IMR-90 (cell line): Measurements from ENCODE around the gene SMIM36. TPM values are rescaled to one million over a fixed set of nuclear protein-coding genes. Genes with fewer than 3 reads are reported as not detected.

Experiments used
- ATAC-seq: fragments of 200-7000 bp; cut with Tn5 transposase; 2 replicates; pipeline ENCODE4 v1.9.1; 2020; ENCODE audit warnings: low read depth, mild to moderate bottlenecking, moderate library complexity
- BruUV-seq: library from RNA; stranded (reverse); fragments of 400-500 nt; replicated peaks from 2 replicates; lab custom pipeline; 2021; lab: Mats Ljungman, UMichigan
- CTCF ChIA-PET: fragments of 300-600 bp; formaldehyde crosslinking; extraction: SDS; loops from one replicate; lab custom pipeline; 2021; ENCODE audit warnings: antibody characterized with exemption; lab: Yijun Ruan, JAX
- POLR2A ChIA-PET: fragments of 300-600 bp; sonication (Branson Sonifier 250); formaldehyde crosslinking; loops from one replicate; lab custom pipeline; 2022; ENCODE audit warnings: antibody characterized with exemption; ENCODE audit not compliant: unreplicated experiment; lab: Charles Lee
- DNase-seq: peaks from one replicate; pipeline ENCODE4 v3.0.0; 2013
- H2AFZ ChIP-seq: replicated peaks from 2 replicates; pipeline ENCODE3; 2013; ENCODE audit warnings: low read length, mild to moderate bottlenecking; ENCODE audit not compliant: poor library complexity
- H2AK5ac ChIP-seq: 2 replicates; pipeline ENCODE4 v1.6.1; 2013; ENCODE audit warnings: low read depth, low read length, inconsistent platforms
- H2AK9ac ChIP-seq: replicated peaks from 2 replicates; pipeline ENCODE3; 2013; ENCODE audit warnings: mild to moderate bottlenecking, low read depth, low read length, moderate library complexity; ENCODE audit not compliant: poor library complexity
- H2BK120ac ChIP-seq: 2 replicates; pipeline ENCODE4 v1.6.1; 2013; ENCODE audit warnings: low read depth, low read length, inconsistent platforms
- H2BK15ac ChIP-seq: 3 replicates; pipeline ENCODE4 v1.6.1; 2013; ENCODE audit warnings: low read depth, low read length, inconsistent platforms
- H2BK20ac ChIP-seq: 2 replicates; pipeline ENCODE4 v1.6.1; 2013; ENCODE audit warnings: low read depth, mild to moderate bottlenecking, inconsistent platforms, low read length, moderate library complexity
- H2BK5ac ChIP-seq: 2 replicates; pipeline ENCODE4 v1.6.1; 2013; ENCODE audit warnings: mild to moderate bottlenecking, low read depth, low read length, inconsistent platforms; ENCODE audit not compliant: poor library complexity, severe bottlenecking
- H3K14ac ChIP-seq: replicated peaks from 2 replicates; pipeline ENCODE4 v1.6.1; 2013; ENCODE audit warnings: low read depth, low read length, inconsistent platforms
- H3K18ac ChIP-seq: 2 replicates; pipeline ENCODE4 v1.6.1; 2013; ENCODE audit warnings: low read depth, low read length, control low read depth
- H3K23ac ChIP-seq: 2 replicates; pipeline ENCODE4 v1.6.1; 2013; ENCODE audit warnings: low read depth, low read length, inconsistent platforms
- H3K27ac ChIP-seq: 2 replicates; pipeline ENCODE4 v1.5.1; 2013; ENCODE audit warnings: mild to moderate bottlenecking, control low read depth, low read length; ENCODE audit not compliant: insufficient read depth
- H3K27me3 ChIP-seq: 2 replicates; pipeline ENCODE4 v1.6.1; 2013; ENCODE audit warnings: low read length; ENCODE audit not compliant: control insufficient read depth, insufficient read depth
- H3K36me3 ChIP-seq: 2 replicates; pipeline ENCODE4 v1.6.1; 2013; ENCODE audit warnings: low read length, mixed read lengths; ENCODE audit not compliant: control insufficient read depth, insufficient read depth
- H3K4ac ChIP-seq: 2 replicates; pipeline ENCODE4 v1.6.1; 2013; ENCODE audit warnings: low read depth, low read length, inconsistent platforms
- H3K4me1 ChIP-seq: 2 replicates; pipeline ENCODE4 v1.6.1; 2013; ENCODE audit warnings: low read length, mixed read lengths; ENCODE audit not compliant: control insufficient read depth, insufficient read depth
- H3K4me2 ChIP-seq: 2 replicates; pipeline ENCODE4 v1.6.1; 2013; ENCODE audit warnings: low read depth, mild to moderate bottlenecking, control low read depth, low read length, moderate library complexity
- H3K4me3 ChIP-seq: 2 replicates; pipeline ENCODE4 v1.5.1; 2013; ENCODE audit warnings: low read depth, mild to moderate bottlenecking, control low read depth, low read length, moderate library complexity; ENCODE audit not compliant: insufficient read depth
- H3K56ac ChIP-seq: 2 replicates; pipeline ENCODE4 v1.6.1; 2013; ENCODE audit warnings: low read length, inconsistent platforms; ENCODE audit not compliant: insufficient read depth; ENCODE audit errors: extremely low read depth
- H3K79me1 ChIP-seq, 2 experiments: 2 replicates each; pipeline ENCODE4 v1.6.1; 2013; ENCODE audit warnings: low read length in 2 of 2, inconsistent platforms in 1 of 2, low read depth in 1 of 2
- H3K9ac ChIP-seq: 2 replicates; pipeline ENCODE4 v1.6.1; 2013; ENCODE audit warnings: low read depth, low read length, control low read depth
- H3K9me1 ChIP-seq: 2 replicates; pipeline ENCODE4 v1.6.1; 2013; ENCODE audit warnings: low read length, inconsistent platforms; ENCODE audit not compliant: insufficient read depth
- H3K9me3 ChIP-seq: 2 replicates; pipeline ENCODE4 v1.6.1; 2013; ENCODE audit warnings: low read length; ENCODE audit not compliant: control insufficient read depth, insufficient read depth
- H4K20me1 ChIP-seq: 2 replicates; pipeline ENCODE4 v1.6.1; 2013; ENCODE audit warnings: low read length, inconsistent platforms; ENCODE audit not compliant: insufficient read depth
- H4K5ac ChIP-seq: 2 replicates; pipeline ENCODE4 v1.6.1; 2013; ENCODE audit warnings: mild to moderate bottlenecking, low read depth, low read length, control low read depth
- H4K8ac ChIP-seq, 2 experiments: 2 replicates each; pipeline ENCODE4 v1.6.1; 2013; ENCODE audit warnings: low read depth in 2 of 2, low read length in 2 of 2, control low read depth in 1 of 2, inconsistent platforms in 1 of 2
- H4K91ac ChIP-seq: 2 replicates; pipeline ENCODE4 v1.6.1; 2013; ENCODE audit warnings: low read depth, low read length, inconsistent platforms; ENCODE audit not compliant: insufficient read depth
- CEBPB ChIP-seq: IDR thresholded peaks from 2 replicates; pipeline ENCODE4 v1.6.1; 2012; ENCODE audit warnings: low read depth, low read length, improper control_type of control experiment
- CHD1 ChIP-seq: IDR thresholded peaks from 2 replicates; pipeline ENCODE4 v1.6.1; 2012; ENCODE audit warnings: low read depth, low read length, improper control_type of control experiment
- FOS ChIP-seq: fragments of 150-350 bp; IDR thresholded peaks from 2 replicates; pipeline ENCODE4 v1.6.1; 2016; ENCODE audit warnings: low read depth, low read length
- MXI1 ChIP-seq: IDR thresholded peaks from 2 replicates; pipeline ENCODE4 v1.6.1; 2012; ENCODE audit warnings: low read depth, mild to moderate bottlenecking, low read length, moderate library complexity, borderline replicate concordance
- POLR2A ChIP-seq: IDR thresholded peaks from 2 replicates; pipeline ENCODE4 v1.6.1; 2012; ENCODE audit warnings: mild to moderate bottlenecking, low read depth, low read length
- RCOR1 ChIP-seq: IDR thresholded peaks from 2 replicates; pipeline ENCODE4 v1.6.1; 2012; ENCODE audit warnings: mild to moderate bottlenecking, low read length, improper control_type of control experiment; ENCODE audit not compliant: insufficient replicate concordance
- RFX5 ChIP-seq: IDR thresholded peaks from 2 replicates; pipeline ENCODE4 v1.8.0; 2012; ENCODE audit warnings: low read depth, mild to moderate bottlenecking, low read length, moderate library complexity
- WGBS, 2 experiments: methylation state at CpG; one replicate each; pipeline versions ENCODE4 v1.1.5 to v1.1.7; 2013; ENCODE audit warnings: missing lambda C conversion rate in 2 of 2; ENCODE audit not compliant: insufficient read length in 1 of 2; ENCODE audit errors: extremely low coverage in 2 of 2; 5-methylcytosine and 5-hydroxymethylcytosine counted together
- dilution Hi-C: fragments of 300-500 bp; cut with HindIII; formaldehyde crosslinking; loops from one replicate; pipeline ENCODE4 v1.14.3; 2018; ENCODE audit warnings: low sequenced_read_pairs; ENCODE audit not compliant: unreplicated experiment
- in situ Hi-C: fragments of 300-500 bp; cut with MboI; formaldehyde crosslinking; loops from 3 replicates; pipeline ENCODE4 v1.14.3; 2019; ENCODE audit warnings: low sequenced_read_pairs, inconsistent platforms, mixed read lengths
- intact Hi-C: fragments of 100-400 bp; cut with micrococcal nuclease; formaldehyde crosslinking; loops from 2 replicates; pipeline ENCODE4 v1.10.0; 2022
- polyA plus RNA-seq, 3 experiments: library from polyadenylated mRNA; depleted of rRNA; stranded (reverse); fragments of >200 nt; gene quantifications; 2 replicates each; pipeline ENCODE4 v1.2.3, GENCODE V29; 2012; ENCODE audit warnings: low replicate concordance in 1 of 3
- total RNA-seq: library from RNA; depleted of rRNA; stranded (reverse); fragments of >200 nt; gene quantifications from 2 replicates; pipeline ENCODE4 v1.2.3, GENCODE V29; 2012
- TF ChIP-seq, protein P1 (sequence below): fragments of 150-350 bp; IDR thresholded peaks from 2 replicates; pipeline ENCODE4 v1.6.1; 2017; ENCODE audit warnings: mild to moderate bottlenecking, antibody characterized with exemption, low read length, low read depth

Gene SMIM36
- total and polyA plus RNA-seq, 2 of the 4 experiments (the other 2 are of a cell fraction) = not detected

DNA sequence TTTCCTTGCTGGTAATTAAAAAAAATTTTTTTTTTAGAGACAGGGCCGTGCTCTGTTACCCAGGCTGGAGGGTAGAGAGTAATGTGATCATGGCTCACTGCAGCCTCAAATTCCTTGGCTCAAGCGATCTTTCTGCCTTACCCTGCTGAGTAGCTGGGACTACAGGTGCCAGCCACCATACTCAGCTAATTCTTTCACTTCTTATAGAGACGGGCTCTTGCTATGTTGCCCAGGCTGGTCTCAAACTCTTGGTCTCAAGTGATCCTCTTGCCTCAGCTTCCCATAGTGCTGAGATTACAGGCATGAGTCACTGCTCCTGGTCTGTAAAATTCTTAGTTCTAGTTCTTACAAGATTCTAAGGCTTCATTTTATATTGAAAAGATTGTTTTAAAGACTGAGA is 11.1 kb downstream of the SMIM36 start:
- no peak overlapping the region for H4K8ac ChIP-seq
- H3K18ac ChIP-seq = no peak overlapping the region
- POLR2A ChIA-PET = no interaction called here
- no peaks in the 10 kb centered on the region for H3K9me1 ChIP-seq
- no peak overlapping the region for H4K5ac ChIP-seq
- H3K56ac ChIP-seq = no peak overlapping the region
- H3K9ac ChIP-seq = no peak overlapping the region
- no peak for DNase-seq
- H3K27ac ChIP-seq = no peak overlapping the region
- no peaks in the 10 kb centered on the region for H3K36me3 ChIP-seq
- no peak overlapping the region for H3K4ac ChIP-seq
- in situ Hi-C loops = no loop called here
- no TSS peak for BruUV-seq
- CTCF ChIA-PET = interaction anchor here (1.3 kb wide), 1 partner anchor 144 kb away, joined by 3 read pairs; no protein-coding TSS in a partner anchor
- no peak overlapping the region for H2BK15ac ChIP-seq
- H4K20me1 ChIP-seq = no peaks in the 10 kb centered on the region
- no peaks in the 10 kb centered on the region for H3K79me1 ChIP-seq
- no peak overlapping the region for H2BK5ac ChIP-seq
- H2AK9ac ChIP-seq = no peak overlapping the region
- WGBS, 2 experiments = no CpG with 5 or more reads among the region's 3 CpGs
- no peak overlapping the region for H3K23ac ChIP-seq
- TF ChIP-seq MXI1 (no peak), CEBPB (no peak), FOS (no peak), RFX5 (no peak), POLR2A (no peak), RCOR1 (no peak), CHD1 (no peak)
- TF ChIP-seq, protein P1, sequence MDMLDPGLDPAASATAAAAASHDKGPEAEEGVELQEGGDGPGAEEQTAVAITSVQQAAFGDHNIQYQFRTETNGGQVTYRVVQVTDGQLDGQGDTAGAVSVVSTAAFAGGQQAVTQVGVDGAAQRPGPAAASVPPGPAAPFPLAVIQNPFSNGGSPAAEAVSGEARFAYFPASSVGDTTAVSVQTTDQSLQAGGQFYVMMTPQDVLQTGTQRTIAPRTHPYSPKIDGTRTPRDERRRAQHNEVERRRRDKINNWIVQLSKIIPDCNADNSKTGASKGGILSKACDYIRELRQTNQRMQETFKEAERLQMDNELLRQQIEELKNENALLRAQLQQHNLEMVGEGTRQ = no peak
- no peak overlapping the region for H3K4me3 ChIP-seq
- no peak overlapping the region for H4K91ac ChIP-seq
- no peak overlapping the region for H3K14ac ChIP-seq
- H2AFZ ChIP-seq = no peak overlapping the region
- intact Hi-C loops = no loop called here
- ATAC-seq = no peak
- no peaks in the 10 kb centered on the region for H3K9me3 ChIP-seq
- H3K4me2 ChIP-seq = no peak overlapping the region
- dilution Hi-C loops = no loop called here
- peaks cover 2% of the 10 kb centered on the region; the same call in 1 of the 2 replicates for H3K4me1 ChIP-seq
- H3K27me3 ChIP-seq = no peaks in the 10 kb centered on the region
- H2BK120ac ChIP-seq = no peak overlapping the region
- H2AK5ac ChIP-seq = no peak overlapping the region
- no peak overlapping the region for H2BK20ac ChIP-seq
